Measurements from ENCODE around the gene PPFIA3.

DNA sequence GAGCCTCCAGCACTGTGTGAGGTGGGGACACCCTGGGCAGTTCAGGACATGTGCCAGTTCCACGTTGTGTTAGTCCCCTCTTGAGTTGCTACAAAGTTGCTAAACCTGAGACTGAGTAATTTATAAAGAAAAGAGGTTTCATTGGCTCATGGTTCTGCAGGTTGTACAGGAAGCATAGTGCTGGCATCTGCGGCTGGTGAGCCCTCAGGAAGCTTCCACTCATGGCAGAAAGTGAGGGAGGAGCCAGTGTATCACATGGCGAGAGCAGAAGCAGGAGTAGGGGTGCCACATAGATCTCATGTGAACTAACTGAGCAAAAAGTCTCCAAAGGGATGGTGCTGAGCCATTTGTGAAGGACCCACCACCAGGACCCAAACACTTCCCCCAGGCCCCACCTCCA lies 71.4 kb downstream of the PPFIA3 start:
- TF ChIP-seq, protein P1, sequence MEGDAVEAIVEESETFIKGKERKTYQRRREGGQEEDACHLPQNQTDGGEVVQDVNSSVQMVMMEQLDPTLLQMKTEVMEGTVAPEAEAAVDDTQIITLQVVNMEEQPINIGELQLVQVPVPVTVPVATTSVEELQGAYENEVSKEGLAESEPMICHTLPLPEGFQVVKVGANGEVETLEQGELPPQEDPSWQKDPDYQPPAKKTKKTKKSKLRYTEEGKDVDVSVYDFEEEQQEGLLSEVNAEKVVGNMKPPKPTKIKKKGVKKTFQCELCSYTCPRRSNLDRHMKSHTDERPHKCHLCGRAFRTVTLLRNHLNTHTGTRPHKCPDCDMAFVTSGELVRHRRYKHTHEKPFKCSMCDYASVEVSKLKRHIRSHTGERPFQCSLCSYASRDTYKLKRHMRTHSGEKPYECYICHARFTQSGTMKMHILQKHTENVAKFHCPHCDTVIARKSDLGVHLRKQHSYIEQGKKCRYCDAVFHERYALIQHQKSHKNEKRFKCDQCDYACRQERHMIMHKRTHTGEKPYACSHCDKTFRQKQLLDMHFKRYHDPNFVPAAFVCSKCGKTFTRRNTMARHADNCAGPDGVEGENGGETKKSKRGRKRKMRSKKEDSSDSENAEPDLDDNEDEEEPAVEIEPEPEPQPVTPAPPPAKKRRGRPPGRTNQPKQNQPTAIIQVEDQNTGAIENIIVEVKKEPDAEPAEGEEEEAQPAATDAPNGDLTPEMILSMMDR (IDR thresholded peaks at IDR 0.05; ENCODE audit: poor library complexity): no peak
- TF ChIP-seq EZH2 (IDR thresholded peaks at IDR 0.05; ENCODE audit: borderline replicate concordance) (no peak), EZH2phosphoT487 (IDR thresholded peaks at IDR 0.05; ENCODE audit: low read depth, severe bottlenecking, unreplicated experiment) (no peak)
